Endothelial cell of umbilical vein (primary cell): ENCODE results near the gene DGKB. TPM values are rescaled to one million over a fixed set of nuclear protein-coding genes. Genes with fewer than 3 reads are reported as not detected.

Source experiments
- BruUV-seq: library from RNA; stranded (reverse); fragments of 400-500 nt; replicated peaks from 2 replicates; lab custom pipeline; 2021; lab: Mats Ljungman, UMichigan
- CTCF ChIA-PET: fragments of 300-600, 350-600 bp; sonication (Branson Sonifier 250); formaldehyde crosslinking; loops from one replicate; lab custom pipeline; 2021; ENCODE audit warnings: antibody characterized with exemption, inconsistent platforms; lab: Charles Lee
- POLR2A ChIA-PET: fragments of 300-600, 350-600 bp; sonication (Branson Sonifier 250); formaldehyde crosslinking; loops from one replicate; lab custom pipeline; 2021; ENCODE audit warnings: antibody characterized with exemption, inconsistent platforms; lab: Charles Lee
- DNase-seq: peaks from one replicate; pipeline ENCODE4 v3.0.0-alpha.2; 2011; ENCODE audit warnings: low read depth, low spot score
- FAIRE-seq: peaks from 2 replicates; lab custom pipeline; 2011; peaks lifted over from hg19 to GRCh38; lab: Jason Lieb, UNC
- H2AFZ ChIP-seq: 2 replicates; pipeline ENCODE4 v1.6.0; 2012; ENCODE audit warnings: low read depth, low read length, control low read depth, inconsistent platforms
- H3K27ac ChIP-seq: 2 replicates; pipeline ENCODE4 v1.5.1; 2011; ENCODE audit warnings: low read depth, mild to moderate bottlenecking, control low read depth, low read length, moderate library complexity; ENCODE audit not compliant: insufficient read depth
- H3K27me3 ChIP-seq, 2 experiments: 2 replicates each; pipeline versions ENCODE4 v1.6.0 to v1.6.1; 2011; ENCODE audit warnings: low read length in 2 of 2, mixed read lengths in 1 of 2; ENCODE audit not compliant: control insufficient read depth in 2 of 2, insufficient read depth in 2 of 2
- H3K36me3 ChIP-seq, 2 experiments: 2 replicates in 1 of 2; 3 replicates in 1 of 2; pipeline ENCODE4 v1.5.1; 2011; ENCODE audit warnings: low read length in 2 of 2, mild to moderate bottlenecking in 1 of 2, moderate library complexity in 1 of 2; ENCODE audit not compliant: control insufficient read depth in 2 of 2, insufficient read depth in 2 of 2; ENCODE audit errors: extremely low read depth in 1 of 2
- H3K4me1 ChIP-seq: 3 replicates; pipeline ENCODE4 v1.5.1; 2011; ENCODE audit warnings: mild to moderate bottlenecking, low read length; ENCODE audit not compliant: control insufficient read depth, insufficient read depth; ENCODE audit errors: extremely low read depth
- H3K4me2 ChIP-seq: 2 replicates; pipeline ENCODE4 v1.6.1; 2011; ENCODE audit warnings: low read length, control low read depth, mixed read lengths; ENCODE audit not compliant: insufficient read depth
- H3K4me3 ChIP-seq, 3 experiments: fragments of 200-600 bp in 1 of 3; sonication (generic), shearing (Covaris generic) in 1 of 3; replicated peaks in 1 of 3; 2 replicates each; pipeline ENCODE4 v1.5.1; 2011 to 2016; ENCODE audit warnings: control low read depth in 3 of 3, low read length in 3 of 3, mild to moderate bottlenecking in 2 of 3, inconsistent platforms in 1 of 3, low read depth in 1 of 3, moderate library complexity in 1 of 3; ENCODE audit not compliant: insufficient read depth in 1 of 3
- H3K79me2 ChIP-seq: 2 replicates; pipeline ENCODE4 v1.6.0; 2012; ENCODE audit warnings: low read length, inconsistent platforms; ENCODE audit not compliant: control insufficient read depth, insufficient read depth
- H3K9ac ChIP-seq: replicated peaks from 2 replicates; pipeline ENCODE3; 2011; ENCODE audit warnings: low read length, control low read depth; ENCODE audit not compliant: insufficient read depth; ENCODE audit errors: extremely low read depth
- H3K9me1 ChIP-seq: replicated peaks from 3 replicates; pipeline ENCODE4 v1.6.0; 2011; ENCODE audit warnings: mild to moderate bottlenecking, low read length; ENCODE audit not compliant: control insufficient read depth, insufficient read depth; ENCODE audit errors: extremely low read depth
- H3K9me3 ChIP-seq: replicated peaks from 2 replicates; pipeline ENCODE4 v1.5.1; 2012; ENCODE audit warnings: low read length, inconsistent platforms; ENCODE audit not compliant: control insufficient read depth, insufficient read depth
- H4K20me1 ChIP-seq: replicated peaks from 2 replicates; pipeline ENCODE3; 2011; ENCODE audit warnings: mild to moderate bottlenecking, low read length; ENCODE audit not compliant: control insufficient read depth, insufficient read depth; ENCODE audit errors: extremely low read depth
- CTCF ChIP-seq, 2 donors: IDR thresholded peaks; 1 replicate in 1 of 2; 2 replicates in 1 of 2; pipeline ENCODE4 v1.5.1; 2011; ENCODE audit warnings: low read length in 2 of 2, mild to moderate bottlenecking in 2 of 2, moderate library complexity in 2 of 2, control low read depth in 1 of 2, inconsistent platforms in 1 of 2, low read depth in 1 of 2; ENCODE audit not compliant: insufficient read depth in 1 of 2; ENCODE audit errors: extremely low read depth in 1 of 2
- EZH2 ChIP-seq: IDR thresholded peaks from 2 replicates; pipeline ENCODE4 v1.6.1; 2012; ENCODE audit warnings: borderline replicate concordance, low read depth, mild to moderate bottlenecking, moderate library complexity, low read length, inconsistent platforms; ENCODE audit not compliant: severe bottlenecking
- FOS ChIP-seq: IDR thresholded peaks from 2 replicates; pipeline ENCODE4 v1.6.1; 2011; ENCODE audit warnings: mild to moderate bottlenecking, low read length, moderate library complexity, borderline replicate concordance; ENCODE audit not compliant: insufficient read depth
- GATA2 ChIP-seq: IDR thresholded peaks from 2 replicates; pipeline ENCODE4 v1.7.0; 2011; ENCODE audit warnings: low read depth, mild to moderate bottlenecking, moderate library complexity, mixed read lengths, low read length; ENCODE audit not compliant: insufficient read length, insufficient read depth
- JUN ChIP-seq: IDR thresholded peaks from 2 replicates; pipeline ENCODE4 v1.6.1; 2011; ENCODE audit warnings: borderline replicate concordance, low read depth; ENCODE audit not compliant: insufficient read length, insufficient read depth
- MYC ChIP-seq: IDR thresholded peaks from one replicate; pipeline ENCODE4 v1.6.1; 2011; ENCODE audit warnings: mild to moderate bottlenecking, low read depth, low read length
- POLR2A ChIP-seq: IDR thresholded peaks from 2 replicates; pipeline ENCODE4 v1.6.1; 2012; ENCODE audit warnings: low read depth, mild to moderate bottlenecking, control low read depth, low read length
- POLR2AphosphoS5 ChIP-seq: IDR thresholded peaks from 2 replicates; pipeline ENCODE4 v1.6.1; 2012; ENCODE audit warnings: low read depth, mild to moderate bottlenecking, control low read depth, low read length, moderate library complexity; ENCODE audit not compliant: insufficient read depth
- dilution Hi-C: fragments of 300-500 bp; cut with MboI; formaldehyde crosslinking; loops from one replicate; pipeline ENCODE4 v1.15.0; 2019; ENCODE audit warnings: low sequenced_read_pairs; ENCODE audit not compliant: extremely low pct_ligation_motif_present
- intact Hi-C: fragments of 100-400 bp; cut with micrococcal nuclease; formaldehyde crosslinking; loops from one replicate; pipeline ENCODE4 v1.10.0; 2022
- polyA plus RNA-seq, 4 experiments: library from polyadenylated mRNA; depleted of rRNA in 3 of 4; stranded (reverse) in 3 of 4; unstranded in 1 of 4; fragments of >200 nt; gene quantifications; 2 replicates each; pipeline versions ENCODE4 v1.2.1 to v1.2.3, GENCODE V29; 2011 to 2012; ENCODE audit warnings: missing spikeins in 1 of 4
- total RNA-seq: library from RNA; stranded (reverse); gene quantifications from 2 replicates; pipeline ENCODE4 v1.2.3, GENCODE V29; 2021
- TF ChIP-seq, protein P1 (sequence below): IDR thresholded peaks from 2 replicates; pipeline ENCODE4 v1.6.1; 2011; ENCODE audit not compliant: insufficient read depth, insufficient read length

Gene DGKB
- total and polyA plus RNA-seq, 2 donors (not counting 3 experiments of a cell fraction or from before 2014, with no cell fraction given): not detected

DNA sequence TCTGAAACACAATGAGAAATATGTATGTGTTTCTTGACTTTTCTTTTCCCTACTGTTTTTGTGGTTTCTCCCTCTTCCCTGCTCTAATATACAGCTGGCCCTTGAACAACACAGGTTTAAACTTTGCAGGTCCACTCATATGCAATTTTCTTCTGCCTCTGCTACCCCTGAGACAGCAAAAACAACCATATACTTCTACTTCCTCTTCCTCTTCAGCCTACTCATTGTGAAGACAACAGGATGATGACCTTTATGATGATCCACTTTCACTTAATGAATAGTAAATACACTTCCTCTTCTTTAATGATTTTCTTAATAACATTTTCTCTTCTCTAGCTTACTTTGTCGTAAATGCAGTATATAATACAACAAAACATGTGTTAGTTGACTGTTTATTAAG lies 35.0 kb upstream of the DGKB start:
- dilution Hi-C loops: no loop called here

More for the DNA sequence above, 35.0 kb upstream of the DGKB start:
- no peak overlapping the region for H3K4me2 ChIP-seq
- TF ChIP-seq, protein P1, sequence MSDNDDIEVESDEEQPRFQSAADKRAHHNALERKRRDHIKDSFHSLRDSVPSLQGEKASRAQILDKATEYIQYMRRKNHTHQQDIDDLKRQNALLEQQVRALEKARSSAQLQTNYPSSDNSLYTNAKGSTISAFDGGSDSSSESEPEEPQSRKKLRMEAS: no peak
- TF ChIP-seq POLR2AphosphoS5 (no peak), GATA2 (no peak), EZH2 (no peak), CTCF (IDR thresholded peaks at IDR 0.05; ENCODE audit: extremely low read depth in 1 of 2, insufficient read depth in 1 of 2, low read depth in 1 of 2, low read length in 2 of 2) (no peak), MYC (no peak), JUN (no peak), POLR2A (no peak), FOS (no peak)
- FAIRE-seq (no peak), DNase-seq (no peak)
- ChIA-PET CTCF (interaction anchor here (0.6 to 1.6 kb wide), 2 partner anchors 14 to 867 kb away, joined by 3 read pairs; no protein-coding TSS in a partner anchor), POLR2A (no interaction called here)
- H3K27me3 ChIP-seq: no peaks in the 10 kb centered on the region
- no peaks in the 10 kb centered on the region for H3K9me3 ChIP-seq
- H3K4me1 ChIP-seq: no peaks in the 10 kb centered on the region
- no peak overlapping the region for H3K4me3 ChIP-seq
- BruUV-seq: no TSS peak
- no peaks in the 10 kb centered on the region for H4K20me1 ChIP-seq
- H3K9me1 ChIP-seq: no peaks in the 10 kb centered on the region
- no peaks in the 10 kb centered on the region for H3K79me2 ChIP-seq
- no peak overlapping the region for H3K27ac ChIP-seq
- H3K36me3 ChIP-seq: no peaks in the 10 kb centered on the region
- no peak overlapping the region for H2AFZ ChIP-seq
- intact Hi-C loops: no loop called here
- no peak overlapping the region for H3K9ac ChIP-seq
